Natural killer cell treated with Interleukin-12 subunit alpha and Interleukin-12 subunit beta and Interleukin-15 and Interleukin-18, amount 100 ng/mL, for 72 hours (primary cell): ENCODE data around the gene HUNK. TPM values are rescaled to one million over a fixed set of nuclear protein-coding genes. Genes with fewer than 3 reads are reported as not detected.
"Not testable (repeated sequence)": the region's sequence is repeated elsewhere in the genome, so short reads cannot be mapped to it uniquely, and the experiment has no call there.

Experiments used
- ATAC-seq, 2 donors: fragments of 150-1000 bp; cut with Tn5 transposase in 1 of 2; sonication (Bioruptor Pico), chemical (Tn5 transposase) in 1 of 2; 2 replicates each; pipeline ENCODE4 v1.10.0; 2021
- DNase-seq: peaks from one replicate; pipeline ENCODE4 v3.0.0; 2022; ENCODE audit warnings: low spot score
- H3K27ac Mint-ChIP-seq, 2 donors: 1 replicate in 1 of 2; 2 replicates in 1 of 2; pipeline ENCODE4 v1.8.0; 2022; ENCODE audit warnings: mixed read lengths in 2 of 2, mild to moderate bottlenecking in 1 of 2, moderate library complexity in 1 of 2
- H3K27me3 Mint-ChIP-seq, 2 donors: 1 replicate in 1 of 2; 2 replicates in 1 of 2; pipeline ENCODE4 v1.8.0; 2022; ENCODE audit warnings: mixed read lengths in 2 of 2
- H3K36me3 Mint-ChIP-seq: one replicate; pipeline ENCODE4 v1.8.0; 2022; ENCODE audit warnings: mixed read lengths
- H3K4me1 Mint-ChIP-seq, 2 donors: 1 replicate in 1 of 2; 2 replicates in 1 of 2; pipeline ENCODE4 v1.8.0; 2022; ENCODE audit warnings: low read depth in 2 of 2, mixed read lengths in 2 of 2, mild to moderate bottlenecking in 1 of 2
- H3K4me3 Mint-ChIP-seq: one replicate; pipeline ENCODE4 v1.8.0; 2022; ENCODE audit warnings: mixed read lengths
- H3K9me3 Mint-ChIP-seq: 2 replicates; pipeline ENCODE4 v1.8.0; 2022; ENCODE audit warnings: mixed read lengths
- total RNA-seq, 2 donors: library from RNA; stranded (reverse); gene quantifications; one replicate each; pipeline ENCODE4 v1.2.3, GENCODE V29; 2022

HUNK gene
- total RNA-seq, 2 donors from 2014 or later: 0.07 TPM; not detected in 1

DNA sequence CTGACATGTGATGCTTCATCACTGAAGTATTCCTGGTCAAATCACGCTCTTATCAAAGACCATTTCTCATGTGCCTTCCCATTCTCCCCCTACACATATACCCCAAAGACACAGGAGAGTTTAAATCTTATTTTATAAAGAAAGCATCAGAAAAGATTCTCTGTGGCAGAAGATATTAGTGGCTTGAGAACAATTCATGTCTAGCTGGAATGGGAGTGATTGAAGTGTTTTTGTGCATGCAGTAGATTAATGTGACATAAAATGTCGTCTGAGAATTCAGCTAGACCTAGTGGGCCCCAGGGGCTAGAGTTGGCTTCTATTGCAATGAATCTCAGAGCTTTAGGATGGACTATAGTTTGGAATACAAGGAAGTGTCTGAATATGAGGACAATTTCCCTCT lies 163.9 kb downstream of the HUNK start:
- ATAC-seq: no peak
- no peaks in the 10 kb centered on the region for H3K4me1 Mint-ChIP-seq
- DNase-seq: no peak
- H3K27ac Mint-ChIP-seq: no peak overlapping the region
- no peak overlapping the region for H3K4me3 Mint-ChIP-seq
- H3K36me3 Mint-ChIP-seq: peaks cover 4% of the 10 kb centered on the region
- H3K9me3 Mint-ChIP-seq: peaks cover 7% of the 10 kb centered on the region
- H3K27me3 Mint-ChIP-seq: peaks cover 21 to 23% of the 10 kb centered on the region in 2 donors

DNA sequence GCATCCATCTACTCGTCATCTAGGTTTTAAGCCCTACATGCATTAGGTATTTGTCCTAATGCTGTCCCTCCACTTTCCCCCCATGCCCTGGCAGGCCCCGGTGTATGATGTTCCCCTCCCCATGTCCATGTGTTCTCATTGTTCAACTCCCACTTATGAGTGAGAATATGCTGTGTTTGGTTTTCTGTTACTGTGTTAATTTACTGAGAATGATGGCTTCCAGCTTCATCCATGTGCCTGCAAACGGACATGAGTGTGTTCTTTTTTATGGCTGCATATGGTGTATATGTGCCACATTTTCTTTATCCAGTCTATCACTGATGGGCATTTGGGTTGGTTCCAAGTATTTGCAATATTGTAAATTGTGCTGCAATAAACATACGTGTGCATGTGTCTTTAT lies 165.9 kb downstream of the HUNK start:
- H3K27ac Mint-ChIP-seq, H3K4me3 Mint-ChIP-seq, H3K4me1 Mint-ChIP-seq, ATAC-seq, H3K36me3 Mint-ChIP-seq, DNase-seq: not testable (repeated sequence)
- Mint-ChIP-seq H3K27me3 (peaks cover 21 to 23% of the 10 kb centered on the region in 2 donors), H3K9me3 (peaks cover 11% of the 10 kb centered on the region)

DNA sequence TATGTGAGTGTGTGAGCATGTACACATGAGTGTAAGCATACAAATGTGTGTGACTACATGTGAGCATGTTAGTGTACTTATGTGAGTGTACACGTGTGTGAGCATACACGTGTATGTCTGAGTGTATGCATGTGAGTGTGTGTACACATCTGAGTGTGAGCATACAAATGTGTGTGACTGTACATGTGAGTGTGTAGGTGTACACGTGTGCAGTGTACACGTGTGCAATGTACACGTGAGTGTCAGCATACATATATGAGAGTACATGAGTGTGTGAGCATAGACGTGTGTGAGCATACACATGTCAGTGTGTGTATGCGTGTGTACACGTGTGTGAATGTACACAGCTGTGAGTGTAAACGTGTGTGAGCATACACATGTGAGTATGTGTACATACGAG lies 170.6 kb downstream of the HUNK start:
- peaks cover 18 to 21% of the 10 kb centered on the region in 2 donors for H3K27me3 Mint-ChIP-seq
- ATAC-seq (no peak), DNase-seq (no peak)
- H3K4me1 Mint-ChIP-seq: no peaks in the 10 kb centered on the region
- H3K9me3 Mint-ChIP-seq: peaks cover 11% of the 10 kb centered on the region
- H3K27ac Mint-ChIP-seq: no peak overlapping the region
- H3K4me3 Mint-ChIP-seq: no peak overlapping the region
- peaks cover 4% of the 10 kb centered on the region for H3K36me3 Mint-ChIP-seq

DNA sequence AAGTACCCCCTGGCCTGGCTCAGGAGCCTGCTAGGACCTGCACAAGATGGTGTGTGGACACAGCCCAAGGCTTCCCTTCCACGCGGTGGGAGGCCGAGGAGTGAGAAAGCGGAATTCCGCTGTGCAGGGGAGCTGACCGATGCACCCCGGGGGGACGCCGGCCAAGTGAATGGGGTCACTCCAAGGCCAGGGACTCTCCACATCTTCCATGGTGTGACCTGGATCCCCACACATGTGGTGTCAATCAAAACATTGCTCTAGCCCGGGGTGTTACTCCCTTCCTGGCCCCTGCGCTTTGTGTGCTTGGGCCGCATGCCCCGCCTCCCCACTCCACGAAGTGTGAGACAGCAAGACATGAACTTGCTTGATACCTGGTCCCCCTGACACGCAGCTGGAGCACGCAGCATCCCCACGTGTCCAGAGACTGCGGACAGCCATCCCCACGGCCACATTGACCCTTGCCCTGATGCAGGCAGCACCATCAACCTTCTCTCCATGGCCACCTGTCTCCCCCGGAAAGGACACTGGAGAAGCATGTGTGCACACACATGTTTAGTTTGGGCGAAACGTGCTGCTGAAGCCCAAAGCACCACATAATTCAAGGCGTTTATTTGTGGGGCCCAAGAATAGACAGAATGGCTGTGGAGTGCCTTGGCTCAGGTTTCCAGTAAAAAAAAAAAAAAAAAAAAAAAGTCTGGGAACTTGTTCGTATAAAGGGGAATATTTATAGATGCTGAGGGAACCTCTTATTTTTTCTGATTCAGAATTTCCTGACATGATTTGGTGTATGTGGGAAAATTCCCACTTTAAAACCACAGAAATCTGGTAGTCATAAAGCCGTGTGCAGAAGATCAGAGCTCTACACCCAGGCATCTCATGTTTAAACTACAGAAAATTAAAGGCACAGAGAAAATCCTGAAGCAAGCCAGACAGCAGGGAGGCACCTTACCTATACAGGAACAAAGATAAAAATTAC lies 171.7 kb downstream of the HUNK start:
- peaks cover 16 to 21% of the 10 kb centered on the region in 2 donors for H3K27me3 Mint-ChIP-seq
- no peaks in the 10 kb centered on the region for H3K4me1 Mint-ChIP-seq
- H3K36me3 Mint-ChIP-seq: peaks cover 4% of the 10 kb centered on the region
- H3K4me3 Mint-ChIP-seq: no peak overlapping the region
- no peak overlapping the region for H3K27ac Mint-ChIP-seq
- peak in 1 of 2 donors; percentile 52 for ATAC-seq
- no peak for DNase-seq
- peaks cover 11% of the 10 kb centered on the region for H3K9me3 Mint-ChIP-seq

DNA sequence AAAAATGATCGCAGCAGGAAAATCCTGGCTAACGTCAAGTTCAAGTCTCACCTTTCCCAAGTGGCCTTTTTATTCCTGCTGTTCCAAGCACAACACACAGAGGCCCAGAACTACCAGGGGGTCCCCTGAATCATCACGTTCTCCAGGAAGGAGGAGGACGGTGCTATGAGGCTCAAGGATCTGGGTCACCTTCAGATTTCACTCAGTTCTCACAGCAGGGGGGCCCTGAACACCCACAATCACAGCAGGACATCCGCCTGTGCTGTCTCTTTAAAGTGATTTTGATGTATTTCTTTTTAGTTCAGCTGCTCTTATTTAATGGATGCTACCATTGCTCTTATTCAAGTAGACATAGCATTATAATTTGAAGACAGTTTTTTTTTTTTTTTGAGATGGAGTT lies 173.4 kb downstream of the HUNK start:
- DNase-seq (no peak), ATAC-seq (no peak)
- Mint-ChIP-seq H3K36me3 (peaks cover 3% of the 10 kb centered on the region), H3K4me1 (no peaks in the 10 kb centered on the region), H3K27ac (no peak overlapping the region), H3K9me3 (peaks cover 5% of the 10 kb centered on the region), H3K4me3 (no peak overlapping the region), H3K27me3 (peaks cover 5 to 6% of the 10 kb centered on the region in 2 donors)

DNA sequence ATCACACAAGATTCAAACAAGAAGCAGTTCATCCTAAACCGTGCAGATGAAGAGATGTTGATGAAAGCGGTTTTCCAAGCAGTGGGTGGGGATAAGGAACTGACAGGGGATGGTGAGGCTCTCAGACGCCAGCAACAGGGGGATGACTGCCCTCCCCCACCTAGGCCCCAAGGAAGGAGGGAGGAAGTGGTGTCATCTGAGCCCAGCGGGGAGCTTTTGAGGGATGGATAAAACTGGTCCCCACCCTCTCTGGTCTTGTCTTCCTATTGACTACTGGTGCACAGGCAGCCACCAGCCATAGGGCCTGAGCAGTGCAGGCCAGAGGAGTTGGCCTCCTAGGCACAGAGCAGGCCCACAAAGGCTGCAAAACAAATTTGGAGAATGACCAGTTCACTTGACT lies 175.5 kb downstream of the HUNK start:
- Mint-ChIP-seq H3K9me3 (peaks cover 6% of the 10 kb centered on the region), H3K4me3 (no peak overlapping the region), H3K27ac (no peak overlapping the region), H3K4me1 (no peaks in the 10 kb centered on the region), H3K27me3 (peaks cover 0 to 2% of the 10 kb centered on the region in 2 donors), H3K36me3 (no peaks in the 10 kb centered on the region)
- DNase-seq: no peak
- peak in 1 of 2 donors; percentile 37 for ATAC-seq

Other genes with a start within 250 kb of the HUNK start
- gene SOD1, start 213.3 kb upstream of the HUNK start, total RNA-seq: 100 to 1,000 TPM; 209 to 228 TPM
- gene SCAF4, start 140.9 kb upstream of the HUNK start, total RNA-seq: 10 to 100 TPM; 56.5 to 66.9 TPM